ENCODE measurements around the gene DNAH14.
"Not testable (repeated sequence)": the region's sequence is repeated elsewhere in the genome, so short reads cannot be mapped to it uniquely, and the experiment has no call there.

- TF ChIP-seq, protein P1, sequence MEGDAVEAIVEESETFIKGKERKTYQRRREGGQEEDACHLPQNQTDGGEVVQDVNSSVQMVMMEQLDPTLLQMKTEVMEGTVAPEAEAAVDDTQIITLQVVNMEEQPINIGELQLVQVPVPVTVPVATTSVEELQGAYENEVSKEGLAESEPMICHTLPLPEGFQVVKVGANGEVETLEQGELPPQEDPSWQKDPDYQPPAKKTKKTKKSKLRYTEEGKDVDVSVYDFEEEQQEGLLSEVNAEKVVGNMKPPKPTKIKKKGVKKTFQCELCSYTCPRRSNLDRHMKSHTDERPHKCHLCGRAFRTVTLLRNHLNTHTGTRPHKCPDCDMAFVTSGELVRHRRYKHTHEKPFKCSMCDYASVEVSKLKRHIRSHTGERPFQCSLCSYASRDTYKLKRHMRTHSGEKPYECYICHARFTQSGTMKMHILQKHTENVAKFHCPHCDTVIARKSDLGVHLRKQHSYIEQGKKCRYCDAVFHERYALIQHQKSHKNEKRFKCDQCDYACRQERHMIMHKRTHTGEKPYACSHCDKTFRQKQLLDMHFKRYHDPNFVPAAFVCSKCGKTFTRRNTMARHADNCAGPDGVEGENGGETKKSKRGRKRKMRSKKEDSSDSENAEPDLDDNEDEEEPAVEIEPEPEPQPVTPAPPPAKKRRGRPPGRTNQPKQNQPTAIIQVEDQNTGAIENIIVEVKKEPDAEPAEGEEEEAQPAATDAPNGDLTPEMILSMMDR (IDR thresholded peaks at IDR 0.05; ENCODE audit: control extremely low read depth in 1 of 3, insufficient read depth in 1 of 3, low read depth in 1 of 3, low read length in 3 of 3), result not testable (repeated sequence)
- TF ChIP-seq SIN3A (conservative IDR thresholded peaks at IDR 0.05 in 1 of 2, IDR thresholded peaks at IDR 0.05 in 1 of 2; ENCODE audit: low read depth in 1 of 2, low read length in 2 of 2); TCF12 (IDR thresholded peaks at IDR 0.05; ENCODE audit: low read depth, low read length); RXRA (IDR thresholded peaks at IDR 0.05; ENCODE audit: insufficient read depth, low read depth, low read length); E2F6 (IDR thresholded peaks at IDR 0.05); EZH2 (IDR thresholded peaks at IDR 0.05; ENCODE audit: low read depth, low read length, severe bottlenecking); EP300 (IDR thresholded peaks at IDR 0.05; ENCODE audit: borderline replicate concordance in 1 of 2, low read depth in 2 of 2, low read length in 2 of 2); GABPA (IDR thresholded peaks at IDR 0.05; ENCODE audit: borderline replicate concordance, insufficient read depth, low read length); POLR2A (IDR thresholded peaks at IDR 0.05; ENCODE audit: control extremely low read depth in 1 of 2, low read depth in 2 of 2, low read length in 2 of 2); TAF1 (IDR thresholded peaks at IDR 0.05; ENCODE audit: low read depth, low read length): not testable (repeated sequence)
Measured at GRCh38 chr1:225211694-225212442, 282.4 kb downstream of the DNAH14 start.

Measured in H1 (cell line).